KOPT-K1 (cell line): ENCODE measurements around the gene RAPGEF4.

Experiments used
- H3K27ac ChIP-seq: fragments of 200-600 bp; sonication (generic); 2 replicates; pipeline ENCODE4 v1.5.1; 2016; ENCODE audit warnings: antibody characterized with exemption, mild to moderate bottlenecking, low read depth, low read length; ENCODE audit not compliant: poor library complexity, severe bottlenecking
- H3K36me3 ChIP-seq: fragments of 200-600 bp; sonication (generic); 2 replicates; pipeline ENCODE4 v1.5.1; 2017; ENCODE audit warnings: antibody characterized with exemption, mild to moderate bottlenecking, low read length, moderate library complexity; ENCODE audit not compliant: insufficient read depth
- H3K9me3 ChIP-seq: fragments of 200-600 bp; sonication (generic); 2 replicates; pipeline ENCODE4 v1.5.1; 2017; ENCODE audit warnings: antibody characterized with exemption, low read length, mild to moderate bottlenecking; ENCODE audit not compliant: insufficient read depth, poor library complexity, severe bottlenecking

RAPGEF4 gene

DNA sequence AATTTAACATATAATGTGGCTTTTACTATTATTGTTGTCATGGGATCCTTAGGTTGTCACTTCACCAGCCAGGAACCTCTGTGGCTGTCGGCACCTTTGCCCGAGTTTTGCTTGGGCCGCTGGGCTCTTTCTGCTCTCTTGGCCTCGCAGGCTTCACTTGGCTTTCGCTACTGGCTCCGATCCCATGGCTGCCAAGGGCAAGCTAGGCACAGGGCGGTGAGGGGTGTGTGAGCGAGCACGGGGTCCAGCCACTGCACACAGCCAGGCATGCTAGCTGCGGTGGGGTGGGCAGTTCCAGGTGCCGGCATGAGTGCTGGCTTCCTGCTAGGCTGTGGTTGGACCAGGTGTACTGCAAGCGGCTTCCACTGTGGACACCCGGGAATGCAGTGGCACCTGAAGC lies 23.4 kb upstream of the RAPGEF4 start:
- no peak overlapping the region for H3K27ac ChIP-seq
- H3K9me3 ChIP-seq, result peaks cover 3% of the 10 kb centered on the region
- no peaks in the 10 kb centered on the region for H3K36me3 ChIP-seq

DNA sequence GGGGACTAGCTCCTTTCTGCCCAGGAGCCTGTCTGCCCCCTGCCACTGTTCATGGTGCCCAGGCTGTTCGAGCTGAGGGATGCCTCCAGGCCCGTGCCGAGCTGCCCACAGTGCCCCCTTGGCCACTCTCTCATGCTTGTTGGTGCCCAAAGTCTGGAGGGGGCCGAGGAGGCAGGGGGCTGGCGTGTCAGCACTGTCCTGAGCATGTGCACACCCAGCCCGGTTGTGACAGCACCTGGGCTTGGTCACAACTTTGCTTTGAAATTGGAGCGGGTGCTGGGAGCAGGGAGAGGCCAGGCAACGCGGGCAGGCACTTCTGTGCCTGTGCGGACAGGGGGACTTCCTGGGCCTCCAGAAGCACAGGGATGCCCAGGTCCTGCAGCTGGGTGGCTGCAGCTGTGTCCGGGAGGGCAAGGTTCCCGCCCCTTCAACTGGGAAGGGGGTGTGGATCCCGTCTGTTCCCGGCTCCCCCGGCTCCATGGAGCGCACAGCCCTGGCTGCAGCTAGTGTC lies 22.2 kb upstream of the RAPGEF4 start:
- H3K27ac ChIP-seq, result no peak overlapping the region
- H3K9me3 ChIP-seq, result peaks cover 3% of the 10 kb centered on the region
- H3K36me3 ChIP-seq, result no peaks in the 10 kb centered on the region

DNA sequence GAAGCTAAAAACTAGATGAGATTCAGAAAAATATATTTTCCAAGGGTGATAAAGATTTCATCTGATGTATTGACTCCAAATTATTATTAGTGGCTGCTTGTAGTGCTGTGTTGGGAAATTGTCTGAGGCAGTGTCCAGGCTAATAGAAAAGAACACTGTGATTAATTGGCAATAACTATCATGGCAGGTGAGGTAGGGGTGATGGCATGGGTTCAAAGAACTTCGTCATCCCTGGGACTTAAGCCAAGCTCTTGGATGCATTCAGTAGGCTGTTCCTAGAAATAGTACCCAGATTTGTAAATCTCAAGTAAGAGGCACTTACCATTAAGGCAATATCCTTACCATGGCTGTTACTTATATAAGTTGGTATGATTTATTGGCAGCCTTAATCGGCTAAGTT lies 13.2 kb upstream of the RAPGEF4 start:
- H3K9me3 ChIP-seq, result peaks cover 20% of the 10 kb centered on the region

DNA sequence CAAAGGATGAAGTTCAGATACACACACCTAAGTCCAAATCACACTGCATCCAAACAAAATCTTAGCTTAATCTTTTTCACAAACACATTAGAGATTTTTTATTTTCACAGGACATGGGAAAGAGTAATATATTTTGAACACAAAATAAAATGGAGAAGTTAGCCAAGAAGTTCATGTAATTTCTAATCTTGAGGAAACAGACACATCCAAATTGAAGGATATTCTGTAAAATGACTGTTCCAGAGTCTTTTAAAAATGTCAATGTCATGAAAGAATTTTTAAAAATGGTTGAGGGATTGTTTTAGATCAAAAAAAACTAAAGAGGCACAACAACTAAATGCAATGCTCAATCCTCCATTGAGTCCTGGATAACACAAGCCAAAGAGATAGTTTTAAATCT lies 12.4 kb upstream of the RAPGEF4 start:
- Histone ChIP-seq H3K9me3 (peaks cover 20% of the 10 kb centered on the region), H3K36me3 (no peaks in the 10 kb centered on the region), H3K27ac (no peak overlapping the region)

More for the DNA sequence above, 13.2 kb upstream of the RAPGEF4 start:
- H3K36me3 ChIP-seq, result no peaks in the 10 kb centered on the region
- no peak overlapping the region for H3K27ac ChIP-seq

DNA sequence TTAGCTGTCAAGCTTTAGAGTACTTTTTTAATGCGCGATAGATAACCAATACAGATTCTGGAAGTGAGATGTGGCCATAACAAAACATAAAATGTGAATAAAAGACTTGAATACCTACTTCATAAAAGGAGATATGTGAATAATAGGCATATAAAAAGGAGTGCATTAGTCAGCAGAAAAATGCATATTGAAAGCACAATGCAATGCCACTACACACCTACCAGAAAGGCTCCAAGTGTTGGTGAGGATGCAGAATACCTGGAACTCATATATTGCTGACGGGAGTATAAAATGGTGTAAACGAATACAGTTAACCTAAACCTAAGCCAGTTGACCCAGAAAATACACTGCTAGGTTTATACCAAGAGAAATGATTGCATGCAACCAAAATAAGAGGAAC lies 10.9 kb upstream of the RAPGEF4 start:
- Histone ChIP-seq H3K9me3 (peaks cover 11% of the 10 kb centered on the region), H3K36me3 (no peaks in the 10 kb centered on the region), H3K27ac (no peak overlapping the region)

- Histone ChIP-seq H3K36me3 (no peaks in the 10 kb centered on the region), H3K27ac (no peak overlapping the region), H3K9me3 (peaks cover 6% of the 10 kb centered on the region)
These were observed 10.4 kb upstream of the RAPGEF4 start for GRCh38 chr2:172725284-172725683.

GRCh38 chr2:172725746-172726145 lies 9.9 kb upstream of the RAPGEF4 start:
- H3K27ac ChIP-seq, result no peak overlapping the region
- no peaks in the 10 kb centered on the region for H3K36me3 ChIP-seq
- peaks cover 1% of the 10 kb centered on the region for H3K9me3 ChIP-seq

- Histone ChIP-seq H3K36me3 (no peaks in the 10 kb centered on the region), H3K9me3 (no peaks in the 10 kb centered on the region), H3K27ac (no peak overlapping the region)
These were observed 9.4 kb upstream of the RAPGEF4 start for GRCh38 chr2:172726172-172726735.

DNA sequence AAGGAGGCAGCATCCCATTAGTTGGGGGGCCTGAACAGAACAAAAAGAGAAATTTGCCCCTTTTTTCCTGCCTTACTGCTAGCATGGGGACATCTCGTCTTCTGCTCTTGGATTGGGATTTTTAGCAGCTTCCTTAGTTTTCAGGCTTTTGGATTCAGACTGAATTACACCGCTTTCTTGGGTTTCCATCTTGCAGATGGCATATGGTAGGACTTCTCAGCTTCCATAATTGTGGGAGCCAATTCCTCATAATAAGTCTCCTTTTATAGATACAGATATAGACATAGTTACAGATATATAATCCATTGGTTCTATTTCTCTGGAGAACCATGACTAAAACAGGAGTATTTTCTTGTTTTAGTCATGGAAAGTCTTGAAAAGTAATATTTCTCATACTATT lies 5.2 kb upstream of the RAPGEF4 start:
- H3K27ac ChIP-seq, result no peak overlapping the region
- no peaks in the 10 kb centered on the region for H3K9me3 ChIP-seq
- H3K36me3 ChIP-seq, result no peaks in the 10 kb centered on the region

- no peak overlapping the region for H3K27ac ChIP-seq
- no peaks in the 10 kb centered on the region for H3K9me3 ChIP-seq
- H3K36me3 ChIP-seq, result no peaks in the 10 kb centered on the region
These were observed 699 bp upstream of the RAPGEF4 start for GRCh38 chr2:172734711-172735581.

GRCh38 chr2:172736424-172737174 lies 954 bp downstream of the RAPGEF4 start:
- no peak overlapping the region for H3K27ac ChIP-seq
- H3K9me3 ChIP-seq, result no peaks in the 10 kb centered on the region
- no peaks in the 10 kb centered on the region for H3K36me3 ChIP-seq

GRCh38 chr2:172739661-172740266 lies 4.1 kb downstream of the RAPGEF4 start:
- no peaks in the 10 kb centered on the region for H3K36me3 ChIP-seq
- H3K9me3 ChIP-seq, result peaks cover 11% of the 10 kb centered on the region
- H3K27ac ChIP-seq, result no peak overlapping the region

GRCh38 chr2:172740856-172741255 lies 5.2 kb downstream of the RAPGEF4 start:
- Histone ChIP-seq H3K36me3 (no peaks in the 10 kb centered on the region), H3K27ac (no peak overlapping the region), H3K9me3 (peaks cover 11% of the 10 kb centered on the region)

- H3K36me3 ChIP-seq, result no peaks in the 10 kb centered on the region
- peaks cover 11% of the 10 kb centered on the region for H3K9me3 ChIP-seq
- H3K27ac ChIP-seq, result no peak overlapping the region
These were observed 7.4 kb downstream of the RAPGEF4 start for GRCh38 chr2:172742931-172743540.
